K562 (cell line): ENCODE data around the gene KIAA0513. TPM values are rescaled to one million over a fixed set of nuclear protein-coding genes. Genes with fewer than 3 reads are reported as not detected.

Experiments used
- ATAC-seq: fragments of 200-7000 bp; cut with Tn5 transposase; 3 replicates; pipeline ENCODE4 v1.9.1; 2020; ENCODE audit warnings: moderate library complexity
- BruUV-seq: library from RNA; stranded (reverse); fragments of 400-500 nt; replicated peaks from 2 replicates; lab custom pipeline; 2021; lab: Mats Ljungman, UMichigan
- CTCF ChIA-PET: fragments of 300-600 bp; formaldehyde crosslinking; extraction: SDS; loops from one replicate; lab custom pipeline; 2021; ENCODE audit warnings: low intra/inter-chr PET ratio; lab: Yijun Ruan, JAX
- POLR2A ChIA-PET: fragments of 300-600, 350-650 bp; sonication (Branson Sonifier 250); formaldehyde crosslinking; extraction: SDS; loops from one replicate; lab custom pipeline; 2021; ENCODE audit warnings: antibody characterized with exemption, inconsistent platforms; lab: Yijun Ruan, JAX
- DNase-seq, 4 experiments: peaks; one replicate each; pipeline versions ENCODE4 v3.0.0 to v3.0.0-alpha.2; 2011 to 2018; ENCODE audit warnings: low spot score in 3 of 4, mixed read lengths in 3 of 4; ENCODE audit errors: extremely low read depth in 1 of 4
- FAIRE-seq: peaks from 2 replicates; lab custom pipeline; 2011; peaks lifted over from hg19 to GRCh38; lab: Jason Lieb, UNC
- H2AFZ ChIP-seq: 2 replicates; pipeline ENCODE4 v1.6.0; 2011; ENCODE audit warnings: low read depth, low read length, control low read depth, inconsistent platforms
- H3K27ac ChIP-seq: fragments of 200-600 bp; 3 replicates; pipeline ENCODE4 v1.8.0; 2011; ENCODE audit warnings: low read depth, mild to moderate bottlenecking, control low read depth, inconsistent platforms, low read length, moderate library complexity, mixed read lengths; ENCODE audit errors: extremely low read depth
- H3K27me3 ChIP-seq, 2 experiments: fragments of 300-600 bp in 1 of 2; 2 replicates in 1 of 2; 3 replicates in 1 of 2; pipeline versions ENCODE4 v1.6.0 to v1.8.0; 2011; ENCODE audit warnings: inconsistent platforms in 2 of 2, low read length in 2 of 2, mild to moderate bottlenecking in 1 of 2, mixed read lengths in 1 of 2, moderate library complexity in 1 of 2; ENCODE audit not compliant: control insufficient read depth in 2 of 2, insufficient read depth in 2 of 2
- H3K36me3 ChIP-seq: fragments of 300-600 bp; 3 replicates; pipeline ENCODE4 v1.8.0; 2011; ENCODE audit warnings: mild to moderate bottlenecking, low read length, inconsistent platforms; ENCODE audit not compliant: control insufficient read depth, insufficient read depth
- H3K4me1 ChIP-seq, 2 experiments: fragments of 200-600 bp in 1 of 2; replicated peaks in 1 of 2; 2 replicates in 1 of 2; 3 replicates in 1 of 2; pipeline versions ENCODE4 v1.5.1 to v1.8.0; 2011; ENCODE audit warnings: inconsistent platforms in 2 of 2, low read length in 2 of 2, mild to moderate bottlenecking in 1 of 2, mixed read lengths in 1 of 2, moderate library complexity in 1 of 2; ENCODE audit not compliant: control insufficient read depth in 2 of 2, insufficient read depth in 2 of 2
- H3K4me2 ChIP-seq: 2 replicates; pipeline ENCODE4 v1.6.1; 2011; ENCODE audit warnings: low read length, control low read depth, inconsistent platforms, mixed read lengths; ENCODE audit not compliant: insufficient read depth
- H3K4me3 ChIP-seq: fragments of 200-600 bp; sonication (generic), shearing (Covaris generic); 2 replicates; pipeline ENCODE4 v1.5.1; 2016; ENCODE audit warnings: control low read depth, inconsistent platforms
- H3K79me2 ChIP-seq: fragments of 200-600 bp; 3 replicates; pipeline ENCODE4 v1.8.0; 2011; ENCODE audit warnings: low read length, inconsistent platforms; ENCODE audit not compliant: control insufficient read depth, insufficient read depth
- H3K9ac ChIP-seq, 2 experiments: 2 replicates each; pipeline versions ENCODE4 v1.6.0 to v1.6.1; 2011; ENCODE audit warnings: low read depth in 2 of 2, low read length in 2 of 2, control low read depth in 1 of 2, inconsistent platforms in 1 of 2, mild to moderate bottlenecking in 1 of 2, mixed read lengths in 1 of 2; ENCODE audit not compliant: insufficient read depth in 1 of 2
- H3K9me1 ChIP-seq: one replicate; pipeline ENCODE4 v1.6.0; 2011; ENCODE audit warnings: inconsistent platforms, mild to moderate bottlenecking, low read length, moderate library complexity; ENCODE audit not compliant: control insufficient read depth, insufficient read depth
- H3K9me3 ChIP-seq: replicated peaks from 2 replicates; pipeline ENCODE4 v1.5.1; 2011; ENCODE audit warnings: low read depth, low read length, inconsistent platforms; ENCODE audit not compliant: control insufficient read depth, insufficient read depth
- H4K20me1 ChIP-seq: replicated peaks from 2 replicates; pipeline ENCODE4 v1.6.1; 2011; ENCODE audit warnings: low read length, inconsistent platforms, mixed read lengths; ENCODE audit not compliant: control insufficient read depth, insufficient read depth
- ADNP ChIP-seq: fragments of 200-800 bp; sonication (Bioruptor generic); IDR thresholded peaks from 2 replicates; pipeline ENCODE4 v1.6.1; 2016; ENCODE audit warnings: missing genetic modification characterization, missing compliant biosample characterization
- CREB1 ChIP-seq, 2 experiments: sonication (generic) in 1 of 2; formaldehyde crosslinking in 1 of 2; IDR thresholded peaks; 2 replicates each; pipeline versions ENCODE4 v1.6.1 to v1.8.0; 2012 to 2022; ENCODE audit warnings: inconsistent platforms in 1 of 2, mild to moderate bottlenecking in 1 of 2, missing genetic modification reagents in 1 of 2, moderate library complexity in 1 of 2
- CREBBP ChIP-seq: IDR thresholded peaks from one replicate; pipeline ENCODE4 v1.6.1; 2012; ENCODE audit warnings: low read depth, mild to moderate bottlenecking, control low read depth, inconsistent platforms, low read length
- DDX20 ChIP-seq: fragments of 450-650 bp; IDR thresholded peaks from 2 replicates; pipeline ENCODE4 v1.6.1; 2016; ENCODE audit warnings: missing genetic modification characterization, low read depth, mild to moderate bottlenecking, missing compliant biosample characterization, moderate library complexity
- DPF2 ChIP-seq: fragments of 450-650 bp; IDR thresholded peaks from 2 replicates; pipeline ENCODE4 v1.6.1; 2016
- GABPB1 ChIP-seq: sonication (generic); formaldehyde crosslinking; IDR thresholded peaks from 2 replicates; pipeline ENCODE4 v1.8.0; 2022; ENCODE audit warnings: mild to moderate bottlenecking, missing genetic modification reagents
- GATAD2A ChIP-seq: fragments of 450-650 bp; IDR thresholded peaks from 2 replicates; pipeline ENCODE4 v1.6.1; 2017
- HDAC8 ChIP-seq: fragments of 450-650 bp; IDR thresholded peaks from 2 replicates; pipeline ENCODE4 v1.6.1; 2016; ENCODE audit warnings: mild to moderate bottlenecking, missing genetic modification characterization, moderate library complexity, missing compliant biosample characterization
- NCOA6 ChIP-seq: fragments of 450-650 bp; IDR thresholded peaks from 2 replicates; pipeline ENCODE4 v1.6.1; 2017; ENCODE audit warnings: mild to moderate bottlenecking
- NCOR1 ChIP-seq: fragments of 450-650 bp; IDR thresholded peaks from 2 replicates; pipeline ENCODE4 v1.6.1; 2016; ENCODE audit warnings: mild to moderate bottlenecking, moderate library complexity
- NFIC ChIP-seq: fragments of 450-650 bp; IDR thresholded peaks from 2 replicates; pipeline ENCODE4 v1.6.1; 2017; ENCODE audit warnings: mild to moderate bottlenecking, inconsistent platforms
- NFRKB ChIP-seq: fragments of 450-650 bp; IDR thresholded peaks from 2 replicates; pipeline ENCODE4 v1.6.1; 2016; ENCODE audit warnings: low read depth
- NONO ChIP-seq, 2 experiments: fragments of 200-400 bp in 1 of 2; fragments of 450-650 bp in 1 of 2; formaldehyde crosslinking in 1 of 2; IDR thresholded peaks; 2 replicates each; pipeline ENCODE4 v1.6.1; 2017; ENCODE audit warnings: low read depth in 2 of 2, mild to moderate bottlenecking in 2 of 2, moderate library complexity in 2 of 2, low read length in 1 of 2
- STAT5A ChIP-seq: IDR thresholded peaks from 2 replicates; pipeline ENCODE4 v1.6.1; 2012; ENCODE audit warnings: low read length, inconsistent platforms, borderline replicate concordance
- ZNF24 ChIP-seq: fragments of 450-650 bp; IDR thresholded peaks from 2 replicates; pipeline ENCODE4 v1.6.1; 2016
- ZNF407 ChIP-seq: fragments of 450-650 bp; IDR thresholded peaks from 2 replicates; pipeline ENCODE4 v1.6.1; 2016; ENCODE audit warnings: low read depth
- ZNF431 ChIP-seq: sonication (generic); formaldehyde crosslinking; IDR thresholded peaks from 2 replicates; pipeline ENCODE4 v1.8.0; 2022; ENCODE audit warnings: mild to moderate bottlenecking, missing genetic modification reagents
- WGBS: fragments of 100-300 bp; shearing (Covaris generic); methylation state at CpG from one replicate; pipeline ENCODE4 v1.1.6; 2016; ENCODE audit warnings: low coverage, mixed read lengths; ENCODE audit not compliant: insufficient coverage; ENCODE audit errors: missing lambda C conversion rate; 5-methylcytosine and 5-hydroxymethylcytosine counted together
- in situ Hi-C: fragments of 300-500 bp; cut with MboI; formaldehyde crosslinking; loops from 4 replicates; pipeline ENCODE4 v1.15.0; 2018; ENCODE audit warnings: inconsistent platforms, mixed read lengths
- intact Hi-C: fragments of 100-400 bp; cut with micrococcal nuclease; formaldehyde crosslinking; loops from 2 replicates; pipeline ENCODE4 v1.14.2; 2022
- polyA plus RNA-seq, 8 experiments: library from polyadenylated mRNA; depleted of rRNA in 4 of 8; stranded (reverse) in 5 of 8; unstranded in 3 of 8; fragments of >200 nt; fragmentation: Nextera tagmentation in 2 of 8; fragmentation: Illumina TruSeq in 1 of 8; extraction: Ambion mirVana in 2 of 8; extraction: Trizol in 1 of 8; gene quantifications; 2 replicates each; pipeline versions ENCODE4 v1.2.1 to v1.2.3, GENCODE V29; 2011 to 2014; ENCODE audit warnings: inconsistent platforms in 1 of 8, missing spikeins in 1 of 8
- total RNA-seq, 7 experiments: library from RNA; depleted of rRNA in 6 of 7; stranded (reverse); fragments of >200 nt in 6 of 7; fragmentation: Illumina TruSeq in 2 of 7; extraction: Trizol in 2 of 7; gene quantifications; 2 replicates each; pipeline versions ENCODE4 v1.2.1 to v1.2.3, GENCODE V29; 2011 to 2021; ENCODE audit warnings: low replicate concordance in 1 of 7

KIAA0513 gene
- total and polyA plus RNA-seq, 9 of the 15 experiments (the other 6 are each of a cell fraction or from before 2014, with no cell fraction given), result 0.18 to 13.7 (median 10.2) TPM

GRCh38 chr16:85054948-85055492 is 27.4 kb downstream of the KIAA0513 start:
- peak overlapping the region; percentile 77 for H3K4me2 ChIP-seq
- TF ChIP-seq GABPB1 (peak; percentile 35; the same call in 1 of the 2 replicates), CREBBP (no peak), ADNP (tag) (no peak), HDAC8 (tag) (no peak), DPF2 (no peak), NCOR1 (no peak), NCOA6 (no peak), CREB1 (IDR thresholded peaks at IDR 0.05) (no peak), CREB1 (CRISPR knock-in tag; IDR thresholded peaks at IDR 0.05) (peak; percentile 29; the same call in 1 of the 2 replicates), GATAD2A (no peak), ZNF24 (no peak), DDX20 (0 out of 2 replicates have a peak, but pooled peaks have one; percentile 22), ZNF407 (no peak), ZNF431 (CRISPR knock-in tag) (no peak), NFIC (no peak), STAT5A (no peak), NONO (IDR thresholded peaks at IDR 0.05; ENCODE audit: low read depth in 2 of 2, low read length in 1 of 2) (no peak), NFRKB (no peak)

More at GRCh38 chr16:85054948-85055492, 27.4 kb downstream of the KIAA0513 start:
- Histone ChIP-seq H3K27ac (peak overlapping the region; percentile 67), H3K4me1 (peaks cover 41 to 48% of the 10 kb centered on the region in 2 experiments), H2AFZ (peak overlapping the region; percentile 54), H3K9me1 (no peaks in the 10 kb centered on the region), H4K20me1 (no peaks in the 10 kb centered on the region), H3K27me3 (no peaks in the 10 kb centered on the region), H3K9ac (peak overlapping the region; percentile 5 to 44; a peak in 3 of 4 replicates), H3K36me3 (peaks cover 21% of the 10 kb centered on the region), H3K79me2 (peaks cover 27% of the 10 kb centered on the region), H3K9me3 (0 out of 2 replicates have a peak, but pooled peaks cover 2% of the 10 kb centered on the region), H3K4me3 (peak overlapping the region; percentile 3; the same call in 1 of the 2 replicates)
- ATAC-seq, result no peak
- CTCF ChIA-PET, result no interaction called here
- no TSS peak for BruUV-seq
- WGBS, result 32% methylated on average over 6 of the region's 6 CpGs
- no peak for FAIRE-seq
- no peak for DNase-seq
- POLR2A ChIA-PET, result interaction anchor here (0.6 to 3.2 kb wide), 8 partner anchors 8 to 508 kb away, joined by 3 to 19 read pairs (median 4); no protein-coding TSS in a partner anchor
- intact Hi-C loops (loop anchor here (5.0 kb wide), 1 partner anchor 37 kb away; no protein-coding TSS in a partner anchor), in situ Hi-C loops (no loop called here)
